GM21390 (cell line): ENCODE data around the gene PCAT7.

ENCODE experiments used
- ATAC-seq: cut with Tn5 transposase; IDR thresholded peaks from one replicate; pipeline ENCODE4 v1.9.1; 2021; ENCODE audit not compliant: unreplicated experiment

Gene PCAT7

GRCh38 chr9:94600715-94601114 is 45.8 kb downstream of the PCAT7 start:
- ATAC-seq: no peak

GRCh38 chr9:94602666-94603065 is 47.8 kb downstream of the PCAT7 start:
- no peak for ATAC-seq

- no peak for ATAC-seq
Observed at GRCh38 chr9:94603259-94604160, 48.6 kb downstream of the PCAT7 start.

GRCh38 chr9:94606646-94607422 is 52.0 kb downstream of the PCAT7 start:
- no peak for ATAC-seq

DNA sequence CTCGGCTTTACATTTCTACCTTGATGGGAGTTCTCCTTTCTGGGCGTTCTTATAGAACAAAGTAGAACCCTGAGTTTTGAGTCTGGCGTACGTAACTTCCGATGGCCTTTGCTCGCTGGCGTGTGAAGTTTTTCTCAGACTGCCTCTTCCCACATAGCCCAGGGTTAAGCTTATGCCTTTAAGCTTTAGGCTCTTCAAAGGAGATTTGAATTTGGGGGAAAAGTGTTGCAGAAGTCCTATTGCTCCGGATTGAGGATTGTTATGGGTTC is 52.5 kb downstream of the PCAT7 start:
- ATAC-seq: no peak

DNA sequence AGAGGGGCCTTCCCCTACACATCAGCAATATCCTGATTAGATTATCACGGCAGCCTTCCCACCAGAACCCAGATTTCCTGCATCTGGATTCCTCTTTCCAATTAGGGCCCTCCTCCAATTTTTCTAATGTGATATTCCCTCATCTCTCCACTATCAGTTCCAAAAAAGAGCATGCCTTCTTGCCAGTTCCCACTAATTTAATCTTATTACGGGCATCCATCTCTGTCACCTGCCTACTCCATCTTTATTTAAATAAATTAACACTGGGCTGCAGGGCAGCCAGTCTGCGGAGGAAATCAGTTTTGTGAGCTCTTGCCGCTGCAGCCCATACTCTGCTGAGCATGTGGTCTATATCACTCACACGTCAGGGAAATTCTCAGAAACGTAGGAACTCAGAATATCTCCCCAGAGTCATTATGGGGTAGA is 55.3 kb downstream of the PCAT7 start:
- no peak for ATAC-seq

DNA sequence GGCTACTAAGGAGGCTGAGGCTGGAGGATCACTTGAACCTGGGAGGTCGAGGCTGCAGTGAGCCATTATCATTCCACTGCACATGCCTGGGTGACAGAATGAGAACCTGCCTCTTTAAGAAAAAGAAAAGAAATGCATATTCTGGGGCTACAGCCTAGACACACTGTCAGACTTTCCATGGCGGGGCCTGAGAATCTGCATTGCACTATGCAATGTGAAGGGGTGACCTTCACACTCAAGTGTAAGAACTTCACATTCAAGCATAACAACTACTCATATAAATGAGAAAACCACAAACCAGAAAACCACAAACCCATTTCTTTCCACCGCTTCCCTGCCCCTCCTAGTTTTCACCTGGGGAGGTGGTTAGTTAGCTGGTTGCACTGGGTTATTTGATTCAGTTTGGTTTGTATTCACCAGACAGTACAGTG is 56.8 kb downstream of the PCAT7 start:
- ATAC-seq: no peak

DNA sequence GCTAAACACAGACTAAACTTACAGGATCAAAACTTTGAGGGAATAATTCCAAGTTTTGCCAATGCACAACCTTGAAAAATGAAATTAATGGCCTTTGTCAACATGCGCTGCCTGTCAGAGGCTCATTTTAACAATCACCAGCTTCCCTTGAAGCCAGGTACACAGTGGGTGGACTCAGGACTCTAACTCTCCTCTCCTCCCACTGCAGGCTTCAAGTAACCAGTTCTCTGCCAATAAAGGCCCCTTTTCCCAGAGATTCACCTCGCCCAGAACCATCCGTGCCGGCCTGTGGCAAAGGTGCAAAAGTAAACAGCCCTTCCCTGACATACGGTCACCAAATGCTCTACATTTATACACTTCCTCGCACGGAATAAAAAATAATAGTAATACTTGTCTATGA is 57.2 kb downstream of the PCAT7 start:
- ATAC-seq: no peak

DNA sequence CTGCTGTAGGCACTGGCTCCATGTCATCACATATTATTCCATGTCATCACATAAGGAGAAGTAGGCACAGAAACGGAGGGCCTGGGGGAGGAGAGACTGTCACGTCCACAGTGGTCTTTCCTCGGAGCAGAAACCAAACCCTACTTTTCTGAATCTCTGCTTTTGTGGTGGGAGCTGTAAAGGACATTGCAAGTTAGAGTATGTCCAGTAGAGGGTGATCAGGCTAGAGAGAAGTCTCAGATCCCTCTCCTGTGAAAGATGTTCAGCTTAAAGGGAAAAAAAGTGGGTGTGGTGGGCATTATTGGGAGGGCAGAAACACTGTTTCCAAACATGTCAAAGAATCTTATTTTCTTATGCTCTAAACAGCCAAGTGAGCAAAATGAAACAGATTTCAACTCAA is 58.1 kb downstream of the PCAT7 start:
- ATAC-seq: no peak

GRCh38 chr9:94619026-94619425 is 64.1 kb downstream of the PCAT7 start:
- no peak for ATAC-seq
